GM12878 (cell line): ENCODE results near the gene ANKRD37. TPM values are rescaled to one million over a fixed set of nuclear protein-coding genes. Genes with fewer than 3 reads are reported as not detected.

Source experiments
- ATF7 ChIP-seq: fragments of 450-650 bp; IDR thresholded peaks from 2 replicates; pipeline ENCODE4 v1.6.1; 2016; ENCODE audit warnings: low read depth, mild to moderate bottlenecking
- CTCF ChIP-seq, 3 experiments: IDR thresholded peaks in 2 of 3; conservative IDR thresholded peaks in 1 of 3; 2 replicates each; pipeline ENCODE4 v1.5.1; 2011; ENCODE audit warnings: low read depth in 3 of 3, low read length in 3 of 3, mild to moderate bottlenecking in 3 of 3, control low read depth in 2 of 3, moderate library complexity in 2 of 3, inconsistent platforms in 1 of 3, mixed read lengths in 1 of 3; ENCODE audit not compliant: control insufficient read depth in 2 of 3, insufficient read depth in 1 of 3; ENCODE audit errors: extremely low read depth in 1 of 3
- CUX1 ChIP-seq: IDR thresholded peaks from 2 replicates; pipeline ENCODE4 v1.6.1; 2012; ENCODE audit warnings: improper control_type of control experiment, low read depth, low read length; ENCODE audit not compliant: insufficient replicate concordance
- EED ChIP-seq: sonication (generic); IDR thresholded peaks from 2 replicates; pipeline ENCODE4 v1.6.1; 2016; ENCODE audit warnings: antibody characterized with exemption, low read depth
- GATAD2B ChIP-seq: fragments of 450-650 bp; conservative IDR thresholded peaks from 2 replicates; pipeline ENCODE4 v1.6.1; 2017; ENCODE audit warnings: low read depth, mild to moderate bottlenecking, moderate library complexity
- HDAC2 ChIP-seq: fragments of 200-600 bp; sonication (generic); IDR thresholded peaks from 2 replicates; pipeline ENCODE4 v1.6.1; 2017
- HDGF ChIP-seq: fragments of 450-650 bp; IDR thresholded peaks from 2 replicates; pipeline ENCODE4 v1.6.1; 2016; ENCODE audit warnings: antibody characterized with exemption
- MTA3 ChIP-seq: IDR thresholded peaks from 2 replicates; pipeline ENCODE4 v1.6.1; 2012; ENCODE audit warnings: low read length, inconsistent platforms, borderline replicate concordance
- PAX5 ChIP-seq: IDR thresholded peaks from 2 replicates; pipeline ENCODE4 v1.6.1; 2011; ENCODE audit warnings: low read depth, low read length, borderline replicate concordance
- PAX8 ChIP-seq: fragments of 450-650 bp; IDR thresholded peaks from 2 replicates; pipeline ENCODE4 v1.6.1; 2017; ENCODE audit warnings: mild to moderate bottlenecking, moderate library complexity
- SIN3A ChIP-seq: IDR thresholded peaks from 2 replicates; pipeline ENCODE4 v1.6.1; 2012; ENCODE audit warnings: low read depth, low read length, improper control_type of control experiment
- TBL1XR1 ChIP-seq: IDR thresholded peaks from 2 replicates; pipeline ENCODE4 v1.6.1; 2012; ENCODE audit warnings: low read depth, low read length, improper control_type of control experiment
- WRNIP1 ChIP-seq: IDR thresholded peaks from 2 replicates; pipeline ENCODE4 v1.6.1; 2011; ENCODE audit warnings: low read depth, low read length, improper control_type of control experiment, borderline replicate concordance
- YBX1 ChIP-seq: fragments of 450-650 bp; IDR thresholded peaks from 2 replicates; pipeline ENCODE4 v1.6.1; 2016; ENCODE audit warnings: antibody characterized with exemption
- ZBTB4 ChIP-seq: fragments of 450-650 bp; formaldehyde crosslinking; IDR thresholded peaks from 2 replicates; pipeline ENCODE4 v1.4.0; 2022; ENCODE audit warnings: mild to moderate bottlenecking, moderate library complexity
- ZNF217 ChIP-seq: fragments of 450-650 bp; IDR thresholded peaks from 2 replicates; pipeline ENCODE4 v1.6.1; 2017; ENCODE audit warnings: antibody characterized with exemption, mild to moderate bottlenecking
- ZNF24 ChIP-seq: fragments of 450-650 bp; IDR thresholded peaks from 2 replicates; pipeline ENCODE4 v1.6.1; 2017; ENCODE audit warnings: antibody characterized with exemption, mild to moderate bottlenecking
- polyA plus RNA-seq, 11 experiments: library from polyadenylated mRNA; depleted of rRNA in 4 of 11; unstranded in 6 of 11; stranded (reverse) in 5 of 11; fragments of >200 nt; fragmentation: Nextera tagmentation in 4 of 11; fragmentation: Illumina TruSeq in 1 of 11; extraction: Ambion mirVana in 4 of 11; extraction: Trizol in 1 of 11; gene quantifications; 1 replicate in 1 of 11; 2 replicates in 10 of 11; pipeline versions ENCODE4 v1.2.1 to v1.2.3, GENCODE V29; 2011 to 2016; ENCODE audit warnings: inconsistent platforms in 2 of 11, missing spikeins in 2 of 11, low read depth in 1 of 11
- total RNA-seq, 4 experiments: library from RNA; depleted of rRNA in 3 of 4; stranded (reverse); fragments of >200 nt in 3 of 4; fragmentation: Illumina TruSeq in 1 of 4; extraction: Trizol in 1 of 4; gene quantifications; 2 replicates each; pipeline versions ENCODE4 v1.2.1 to v1.2.3, GENCODE V29; 2013 to 2021
- TF ChIP-seq, protein P1 (sequence below): IDR thresholded peaks from 2 replicates; pipeline ENCODE4 v1.6.1; 2012; ENCODE audit warnings: low read depth, low read length, improper control_type of control experiment
- TF ChIP-seq, protein P2 (sequence below): IDR thresholded peaks from 2 replicates; pipeline ENCODE4 v1.6.1; 2011; ENCODE audit warnings: low read depth, mild to moderate bottlenecking, low read length, moderate library complexity, borderline replicate concordance; ENCODE audit errors: extremely low read depth

Gene ANKRD37
- total and polyA plus RNA-seq, 10 of the 15 experiments (the other 5 are each of a cell fraction or from before 2014, with no cell fraction given): 10.6 to 67.9 (median 24.2) TPM

DNA sequence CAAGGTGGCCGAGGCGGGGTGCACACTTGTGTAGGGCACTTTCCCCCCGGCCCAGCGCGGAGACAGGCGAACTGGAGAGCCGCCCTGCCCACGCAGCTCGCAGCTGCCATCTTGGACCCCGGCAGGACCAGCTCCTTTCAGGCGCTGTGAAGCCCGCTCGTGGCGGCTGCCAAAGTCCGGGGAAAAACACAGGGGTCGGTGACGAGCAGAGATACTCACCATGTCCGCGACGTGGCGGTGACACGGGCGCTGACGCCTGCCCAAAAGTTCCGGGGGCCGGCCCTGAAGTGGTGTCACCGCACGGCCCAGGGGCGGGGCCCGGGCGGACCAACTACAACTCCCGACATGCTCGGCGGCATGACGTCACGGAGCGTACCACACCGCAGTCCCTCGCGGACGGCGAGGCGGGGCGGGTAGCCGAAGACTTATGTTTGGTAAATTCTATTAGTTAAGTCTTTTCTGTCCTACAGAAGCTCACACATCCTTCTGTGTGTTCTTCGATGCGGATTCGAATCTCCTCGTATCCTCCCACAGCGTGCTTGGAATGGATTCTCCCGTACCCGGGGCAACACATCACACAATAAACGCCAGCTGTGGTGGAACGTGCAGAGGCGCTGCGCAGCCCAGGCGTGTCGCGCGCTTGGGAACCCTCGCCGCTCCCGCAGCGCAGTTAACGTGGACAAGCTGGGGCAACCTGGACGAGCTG lies 29.2 kb downstream of the ANKRD37 start, which contains the start of gene UFSP2 (continued):
- TF ChIP-seq CUX1 (peak; percentile 28), WRNIP1 (no peak), PAX8 (no peak), GATAD2B (peak; percentile 66), HDGF (no peak), EED (no peak), SIN3A (peak; percentile 99), MTA3 (no peak; the same call in 1 of the 2 replicates), PAX5 (peak; percentile 55; the same call in 1 of the 2 replicates), ZBTB4 (CRISPR knock-in tag) (no peak), YBX1 (no peak), ATF7 (peak; percentile 100), HDAC2 (no peak), CTCF (IDR thresholded peaks at IDR 0.05 in 2 of 3, conservative IDR thresholded peaks at IDR 0.05 in 1 of 3; ENCODE audit: control insufficient read depth in 2 of 3, extremely low read depth in 1 of 3, insufficient read depth in 1 of 3, low read depth in 3 of 3, low read length in 3 of 3) (no peak), TBL1XR1 (no peak), ZNF24 (no peak), ZNF217 (no peak)
- TF ChIP-seq, protein P1, sequence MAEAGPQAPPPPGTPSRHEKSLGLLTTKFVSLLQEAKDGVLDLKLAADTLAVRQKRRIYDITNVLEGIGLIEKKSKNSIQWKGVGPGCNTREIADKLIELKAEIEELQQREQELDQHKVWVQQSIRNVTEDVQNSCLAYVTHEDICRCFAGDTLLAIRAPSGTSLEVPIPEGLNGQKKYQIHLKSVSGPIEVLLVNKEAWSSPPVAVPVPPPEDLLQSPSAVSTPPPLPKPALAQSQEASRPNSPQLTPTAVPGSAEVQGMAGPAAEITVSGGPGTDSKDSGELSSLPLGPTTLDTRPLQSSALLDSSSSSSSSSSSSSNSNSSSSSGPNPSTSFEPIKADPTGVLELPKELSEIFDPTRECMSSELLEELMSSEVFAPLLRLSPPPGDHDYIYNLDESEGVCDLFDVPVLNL: peak; percentile 15; the same call in 1 of the 2 replicates
- TF ChIP-seq, protein P2, sequence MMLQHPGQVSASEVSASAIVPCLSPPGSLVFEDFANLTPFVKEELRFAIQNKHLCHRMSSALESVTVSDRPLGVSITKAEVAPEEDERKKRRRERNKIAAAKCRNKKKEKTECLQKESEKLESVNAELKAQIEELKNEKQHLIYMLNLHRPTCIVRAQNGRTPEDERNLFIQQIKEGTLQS: no peak
